K562 (cell line): ENCODE results near the gene ARHGAP26. TPM values are rescaled to one million over a fixed set of nuclear protein-coding genes. Genes with fewer than 3 reads are reported as not detected.

ENCODE experiments used
- ATAC-seq: fragments of 200-7000 bp; cut with Tn5 transposase; 3 replicates; pipeline ENCODE4 v1.9.1; 2020; ENCODE audit warnings: moderate library complexity
- BruUV-seq: library from RNA; stranded (reverse); fragments of 400-500 nt; replicated peaks from 2 replicates; lab custom pipeline; 2021; lab: Mats Ljungman, UMichigan
- CTCF ChIA-PET: fragments of 300-600 bp; formaldehyde crosslinking; extraction: SDS; loops from one replicate; lab custom pipeline; 2021; ENCODE audit warnings: low intra/inter-chr PET ratio; lab: Yijun Ruan, JAX
- POLR2A ChIA-PET: fragments of 300-600, 350-650 bp; sonication (Branson Sonifier 250); formaldehyde crosslinking; extraction: SDS; loops from one replicate; lab custom pipeline; 2021; ENCODE audit warnings: antibody characterized with exemption, inconsistent platforms; lab: Yijun Ruan, JAX
- DNase-seq, 4 experiments: peaks; one replicate each; pipeline versions ENCODE4 v3.0.0 to v3.0.0-alpha.2; 2011 to 2018; ENCODE audit warnings: low spot score in 3 of 4, mixed read lengths in 3 of 4; ENCODE audit errors: extremely low read depth in 1 of 4
- FAIRE-seq: peaks from 2 replicates; lab custom pipeline; 2011; peaks lifted over from hg19 to GRCh38; lab: Jason Lieb, UNC
- H2AFZ ChIP-seq: 2 replicates; pipeline ENCODE4 v1.6.0; 2011; ENCODE audit warnings: low read depth, low read length, control low read depth, inconsistent platforms
- H3K27ac ChIP-seq: fragments of 200-600 bp; 3 replicates; pipeline ENCODE4 v1.8.0; 2011; ENCODE audit warnings: low read depth, mild to moderate bottlenecking, control low read depth, inconsistent platforms, low read length, moderate library complexity, mixed read lengths; ENCODE audit errors: extremely low read depth
- H3K27me3 ChIP-seq, 2 experiments: fragments of 300-600 bp in 1 of 2; 2 replicates in 1 of 2; 3 replicates in 1 of 2; pipeline versions ENCODE4 v1.6.0 to v1.8.0; 2011; ENCODE audit warnings: inconsistent platforms in 2 of 2, low read length in 2 of 2, mild to moderate bottlenecking in 1 of 2, mixed read lengths in 1 of 2, moderate library complexity in 1 of 2; ENCODE audit not compliant: control insufficient read depth in 2 of 2, insufficient read depth in 2 of 2
- H3K36me3 ChIP-seq: fragments of 300-600 bp; 3 replicates; pipeline ENCODE4 v1.8.0; 2011; ENCODE audit warnings: mild to moderate bottlenecking, low read length, inconsistent platforms; ENCODE audit not compliant: control insufficient read depth, insufficient read depth
- H3K4me1 ChIP-seq, 2 experiments: fragments of 200-600 bp in 1 of 2; replicated peaks in 1 of 2; 2 replicates in 1 of 2; 3 replicates in 1 of 2; pipeline versions ENCODE4 v1.5.1 to v1.8.0; 2011; ENCODE audit warnings: inconsistent platforms in 2 of 2, low read length in 2 of 2, mild to moderate bottlenecking in 1 of 2, mixed read lengths in 1 of 2, moderate library complexity in 1 of 2; ENCODE audit not compliant: control insufficient read depth in 2 of 2, insufficient read depth in 2 of 2
- H3K4me2 ChIP-seq: 2 replicates; pipeline ENCODE4 v1.6.1; 2011; ENCODE audit warnings: low read length, control low read depth, inconsistent platforms, mixed read lengths; ENCODE audit not compliant: insufficient read depth
- H3K4me3 ChIP-seq: fragments of 200-600 bp; sonication (generic), shearing (Covaris generic); 2 replicates; pipeline ENCODE4 v1.5.1; 2016; ENCODE audit warnings: control low read depth, inconsistent platforms
- H3K79me2 ChIP-seq: fragments of 200-600 bp; 3 replicates; pipeline ENCODE4 v1.8.0; 2011; ENCODE audit warnings: low read length, inconsistent platforms; ENCODE audit not compliant: control insufficient read depth, insufficient read depth
- H3K9ac ChIP-seq, 2 experiments: 2 replicates each; pipeline versions ENCODE4 v1.6.0 to v1.6.1; 2011; ENCODE audit warnings: low read depth in 2 of 2, low read length in 2 of 2, control low read depth in 1 of 2, inconsistent platforms in 1 of 2, mild to moderate bottlenecking in 1 of 2, mixed read lengths in 1 of 2; ENCODE audit not compliant: insufficient read depth in 1 of 2
- H3K9me1 ChIP-seq: one replicate; pipeline ENCODE4 v1.6.0; 2011; ENCODE audit warnings: inconsistent platforms, mild to moderate bottlenecking, low read length, moderate library complexity; ENCODE audit not compliant: control insufficient read depth, insufficient read depth
- H3K9me3 ChIP-seq: replicated peaks from 2 replicates; pipeline ENCODE4 v1.5.1; 2011; ENCODE audit warnings: low read depth, low read length, inconsistent platforms; ENCODE audit not compliant: control insufficient read depth, insufficient read depth
- H4K20me1 ChIP-seq: replicated peaks from 2 replicates; pipeline ENCODE4 v1.6.1; 2011; ENCODE audit warnings: low read length, inconsistent platforms, mixed read lengths; ENCODE audit not compliant: control insufficient read depth, insufficient read depth
- FOXA1 ChIP-seq: fragments of 450-650 bp; IDR thresholded peaks from 2 replicates; pipeline ENCODE4 v1.6.1; 2016; ENCODE audit warnings: mild to moderate bottlenecking, borderline replicate concordance
- HNRNPLL ChIP-seq: fragments of 200-400 bp; formaldehyde crosslinking; IDR thresholded peaks from 2 replicates; pipeline ENCODE4 v1.6.1; 2017; ENCODE audit warnings: low read length, low read depth, mild to moderate bottlenecking; ENCODE audit not compliant: poor library complexity, severe bottlenecking
- MED1 ChIP-seq: sonication (generic); formaldehyde crosslinking; IDR thresholded peaks from 2 replicates; pipeline ENCODE4 v1.8.1; 2023; ENCODE audit warnings: missing genetic modification reagents, borderline replicate concordance
- MEF2A ChIP-seq: IDR thresholded peaks from 2 replicates; pipeline ENCODE4 v1.6.1; 2011; ENCODE audit warnings: low read depth, mild to moderate bottlenecking, low read length, moderate library complexity; ENCODE audit not compliant: control insufficient read depth
- SIN3A ChIP-seq, 2 experiments: fragments of 150-350 bp in 1 of 2; IDR thresholded peaks; 2 replicates each; pipeline ENCODE4 v1.6.1; 2011 to 2016; ENCODE audit warnings: borderline replicate concordance in 2 of 2, low read depth in 2 of 2, low read length in 2 of 2, mild to moderate bottlenecking in 2 of 2, moderate library complexity in 2 of 2; ENCODE audit not compliant: control insufficient read depth in 1 of 2
- SRSF1 ChIP-seq: fragments of 200-400 bp; formaldehyde crosslinking; IDR thresholded peaks from 2 replicates; pipeline ENCODE4 v1.6.1; 2017; ENCODE audit warnings: mild to moderate bottlenecking, low read depth, low read length, moderate library complexity
- ZNF384 ChIP-seq: IDR thresholded peaks from 2 replicates; pipeline ENCODE4 v1.6.1; 2012; ENCODE audit warnings: low read depth, low read length, improper control_type of control experiment
- ZNF431 ChIP-seq: sonication (generic); formaldehyde crosslinking; IDR thresholded peaks from 2 replicates; pipeline ENCODE4 v1.8.0; 2022; ENCODE audit warnings: mild to moderate bottlenecking, missing genetic modification reagents
- WGBS: fragments of 100-300 bp; shearing (Covaris generic); methylation state at CpG from one replicate; pipeline ENCODE4 v1.1.6; 2016; ENCODE audit warnings: low coverage, mixed read lengths; ENCODE audit not compliant: insufficient coverage; ENCODE audit errors: missing lambda C conversion rate; 5-methylcytosine and 5-hydroxymethylcytosine counted together
- in situ Hi-C: fragments of 300-500 bp; cut with MboI; formaldehyde crosslinking; loops from 4 replicates; pipeline ENCODE4 v1.15.0; 2018; ENCODE audit warnings: inconsistent platforms, mixed read lengths
- intact Hi-C: fragments of 100-400 bp; cut with micrococcal nuclease; formaldehyde crosslinking; loops from 2 replicates; pipeline ENCODE4 v1.14.2; 2022
- polyA plus RNA-seq, 8 experiments: library from polyadenylated mRNA; depleted of rRNA in 4 of 8; stranded (reverse) in 5 of 8; unstranded in 3 of 8; fragments of >200 nt; fragmentation: Nextera tagmentation in 2 of 8; fragmentation: Illumina TruSeq in 1 of 8; extraction: Ambion mirVana in 2 of 8; extraction: Trizol in 1 of 8; gene quantifications; 2 replicates each; pipeline versions ENCODE4 v1.2.1 to v1.2.3, GENCODE V29; 2011 to 2014; ENCODE audit warnings: inconsistent platforms in 1 of 8, missing spikeins in 1 of 8
- total RNA-seq, 7 experiments: library from RNA; depleted of rRNA in 6 of 7; stranded (reverse); fragments of >200 nt in 6 of 7; fragmentation: Illumina TruSeq in 2 of 7; extraction: Trizol in 2 of 7; gene quantifications; 2 replicates each; pipeline versions ENCODE4 v1.2.1 to v1.2.3, GENCODE V29; 2011 to 2021; ENCODE audit warnings: low replicate concordance in 1 of 7

ARHGAP26 gene
- total and polyA plus RNA-seq, 9 of the 15 experiments (the other 6 are each of a cell fraction or from before 2014, with no cell fraction given): 0.13 to 1.1 (median 0.55) TPM

- Histone ChIP-seq H3K79me2 (no peaks in the 10 kb centered on the region), H2AFZ (no peak overlapping the region; the same call in 1 of the 2 replicates), H3K9me1 (no peaks in the 10 kb centered on the region), H3K4me1 (peaks cover 0 to 5% of the 10 kb centered on the region in 2 experiments; a peak in 4 of 5 replicates), H3K9ac (no peak overlapping the region), H3K27me3 (no peaks in the 10 kb centered on the region), H3K36me3 (no peaks in the 10 kb centered on the region), H4K20me1 (no peaks in the 10 kb centered on the region), H3K27ac (no peak overlapping the region), H3K9me3 (no peaks in the 10 kb centered on the region)
- ATAC-seq: no peak
- ChIA-PET CTCF (no interaction called here), POLR2A (no interaction called here)
- no peak for DNase-seq
- no TSS peak for BruUV-seq
- WGBS: 72% methylated on average over 2 of the region's 2 CpGs
- in situ Hi-C loops: no loop called here
- no peak for TF ChIP-seq MED1 (CRISPR knock-in tag)
- TF ChIP-seq ZNF431 (CRISPR knock-in tag): peak; percentile 91
- TF ChIP-seq, all 486 proteins: peak for 1
- no peak for FAIRE-seq
- H3K4me3 ChIP-seq: no peak overlapping the region
- intact Hi-C loops: no loop called here
- no peak overlapping the region for H3K4me2 ChIP-seq
These were observed 468.4 kb downstream of the ARHGAP26 start for GRCh38 chr5:143238620-143239019.

GRCh38 chr5:143239882-143240518, 469.8 kb downstream of the ARHGAP26 start:
- WGBS: 62% methylated on average over 5 of the region's 5 CpGs
- no TSS peak for BruUV-seq
- no peak overlapping the region for H3K4me2 ChIP-seq
- in situ Hi-C loops: no loop called here
- H3K9me1 ChIP-seq: no peaks in the 10 kb centered on the region
- H3K9ac ChIP-seq: peak overlapping the region in 1 of 2 experiments; percentile 12; a peak in 1 of 4 replicates
- no peaks in the 10 kb centered on the region for H3K36me3 ChIP-seq
- H3K79me2 ChIP-seq: no peaks in the 10 kb centered on the region
- FAIRE-seq: peak; percentile 23
- no peaks in the 10 kb centered on the region for H4K20me1 ChIP-seq
- no peak overlapping the region for H3K4me3 ChIP-seq
- no peaks in the 10 kb centered on the region for H3K27me3 ChIP-seq
- intact Hi-C loops: no loop called here
- ATAC-seq: no peak; the same call in 2 of the 3 replicates
- H3K27ac ChIP-seq: no peak overlapping the region
- H3K4me1 ChIP-seq: peaks cover 5 to 18% of the 10 kb centered on the region in 2 experiments; a peak in 4 of 5 replicates
- CTCF ChIA-PET: no interaction called here
- H2AFZ ChIP-seq: peak overlapping the region; percentile 59; the same call in 1 of the 2 replicates
- peaks cover 4% of the 10 kb centered on the region for H3K9me3 ChIP-seq
- POLR2A ChIA-PET: interaction anchor here (0.6 to 1.1 kb wide), 5 partner anchors 12 to 1234 kb away, joined by 3 read pairs; no protein-coding TSS in a partner anchor
- no peak for DNase-seq
- TF ChIP-seq SRSF1 (no peak), SIN3A (IDR thresholded peaks at IDR 0.05; ENCODE audit: borderline replicate concordance in 2 of 2, control insufficient read depth in 1 of 2, low read depth in 2 of 2, low read length in 2 of 2) (no peak), ZNF384 (no peak), HNRNPLL (no peak), MEF2A (no peak), FOXA1 (no peak)
- TF ChIP-seq, all 486 proteins: peak for 0
